ENCODE measurements around the gene OR2A25.
"Not testable (repeated sequence)": the region's sequence is repeated elsewhere in the genome, so short reads cannot be mapped to it uniquely, and the experiment has no call there.

OR2A25 gene
- long read RNA-seq, donor 1 = 0 reads
- long read RNA-seq, donor 2 = 0 reads
- long read RNA-seq, donor 3 = 0 reads
- long read RNA-seq, donor 4 = 0 reads
- long read RNA-seq, donor 5 = 0 reads
- long read RNA-seq, donor 6 = 0 reads
- long read RNA-seq, donor 7 = 0 reads
- long read RNA-seq, donor 8 = 0 reads

- no peak for DNase-seq
These were observed at the start of gene OR2A25 for GRCh38 chr7:144069511-144069910. OR2A25 (plus strand) TSS chr7:144069811; CDS start chr7:144074220, 4,409 bp downstream.

- DNase-seq = no peak
These were observed 49.3 kb upstream of the OR2A25 start for GRCh38 chr7:144020340-144020739.

GRCh38 chr7:144022169-144022568, 47.4 kb upstream of the OR2A25 start:
- DNase-seq = no peak

GRCh38 chr7:144023171-144023827, 46.3 kb upstream of the OR2A25 start:
- DNase-seq = no peak

GRCh38 chr7:144024213-144024612, 45.4 kb upstream of the OR2A25 start:
- no peak for DNase-seq

GRCh38 chr7:144026203-144026883, 43.3 kb upstream of the OR2A25 start:
- DNase-seq = no peak

GRCh38 chr7:144027070-144027469, 42.5 kb upstream of the OR2A25 start:
- no peak for DNase-seq

GRCh38 chr7:144027974-144028373, 41.6 kb upstream of the OR2A25 start:
- no peak for DNase-seq

GRCh38 chr7:144028547-144028946, 41.1 kb upstream of the OR2A25 start:
- no peak for DNase-seq

- no peak for DNase-seq
These were observed 37.1 kb upstream of the OR2A25 start for GRCh38 chr7:144032516-144032915.

- DNase-seq = no peak
These were observed 36.5 kb upstream of the OR2A25 start for GRCh38 chr7:144032985-144033709.

GRCh38 chr7:144035385-144035784, 34.2 kb upstream of the OR2A25 start:
- DNase-seq = no peak

- no peak for DNase-seq
These were observed 33.2 kb upstream of the OR2A25 start for GRCh38 chr7:144036302-144036885.

GRCh38 chr7:144037414-144038035, 32.1 kb upstream of the OR2A25 start:
- DNase-seq = no peak

- no peak for DNase-seq
These were observed 30.7 kb upstream of the OR2A25 start for GRCh38 chr7:144038887-144039286.

- no peak for DNase-seq
These were observed 21.0 kb upstream of the OR2A25 start, which contains the start of gene OR2A5 for GRCh38 chr7:144048648-144049047. OR2A5 (plus strand) TSS chr7:144048948; CDS start chr7:144050402, 1,454 bp downstream.

GRCh38 chr7:144049491-144049890, 20.1 kb upstream of the OR2A25 start:
- DNase-seq = no peak

- DNase-seq = no peak
These were observed 19.5 kb upstream of the OR2A25 start for GRCh38 chr7:144050093-144050492.

- not testable (repeated sequence) for DNase-seq
These were observed 18.7 kb upstream of the OR2A25 start for GRCh38 chr7:144050884-144051283.

GRCh38 chr7:144057954-144058353, 11.7 kb upstream of the OR2A25 start:
- DNase-seq = no peak

GRCh38 chr7:144063710-144064109, 5.9 kb upstream of the OR2A25 start:
- DNase-seq = no peak

- DNase-seq = no peak
These were observed 342 bp downstream of the OR2A25 start for GRCh38 chr7:144069953-144070352.

Measured in right kidney (tissue), 9 donors.